Measurements from ENCODE around the gene ZBTB16. TPM values are rescaled to one million over a fixed set of nuclear protein-coding genes. Genes with fewer than 3 reads are reported as not detected.

Gene ZBTB16
- total and polyA plus RNA-seq, 2 donors (not counting 3 experiments of a cell fraction or from before 2014, with no cell fraction given) = 9.8 to 20.3 TPM

DNA sequence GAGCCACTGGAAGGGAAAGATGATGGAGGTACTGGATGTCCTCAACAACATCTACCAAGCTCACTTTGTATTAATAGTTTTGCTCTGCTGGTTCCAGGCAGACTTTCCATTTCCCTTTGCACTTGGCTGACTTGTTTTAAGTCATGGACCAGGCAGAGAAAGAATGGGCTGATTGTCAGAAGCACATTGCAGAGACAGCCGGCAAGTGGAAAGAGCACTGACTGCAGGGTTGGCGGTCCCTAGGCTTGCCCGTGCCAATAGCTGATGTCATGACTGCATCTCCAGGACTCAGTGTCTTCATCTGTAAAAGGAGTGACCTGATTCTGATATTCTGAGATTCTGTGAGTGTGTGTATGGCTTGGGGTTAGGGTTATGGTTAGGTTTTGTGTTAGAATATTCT, 215.8 kb downstream of the ZBTB16 start:
- dilution Hi-C loops (cut with MboI; ENCODE audit: extremely low pct_ligation_motif_present, low sequenced_read_pairs) (no loop called here), intact Hi-C loops (cut with micrococcal nuclease) (no loop called here)
- Histone ChIP-seq H3K27ac (ENCODE audit: insufficient read depth, low read depth, low read length) (no peak overlapping the region), H3K79me2 (ENCODE audit: control insufficient read depth, insufficient read depth, low read length) (no peaks in the 10 kb centered on the region), H3K4me2 (ENCODE audit: insufficient read depth, low read length) (no peak overlapping the region), H3K9me1 (replicated peaks; ENCODE audit: control insufficient read depth, extremely low read depth, insufficient read depth, low read length) (no peaks in the 10 kb centered on the region), H3K36me3 (ENCODE audit: control insufficient read depth in 2 of 2, extremely low read depth in 1 of 2, insufficient read depth in 2 of 2, low read length in 2 of 2) (no peaks in the 10 kb centered on the region), H4K20me1 (replicated peaks; ENCODE audit: control insufficient read depth, extremely low read depth, insufficient read depth, low read length) (no peaks in the 10 kb centered on the region), H3K4me1 (ENCODE audit: control insufficient read depth, extremely low read depth, insufficient read depth, low read length) (peaks cover 4% of the 10 kb centered on the region), H2AFZ (ENCODE audit: low read depth, low read length) (no peak overlapping the region), H3K4me3 (replicated peaks in 1 of 3; ENCODE audit: insufficient read depth in 1 of 3, low read depth in 1 of 3, low read length in 3 of 3) (no peak overlapping the region), H3K9ac (replicated peaks; ENCODE audit: extremely low read depth, insufficient read depth, low read length) (no peak overlapping the region), H3K27me3 (ENCODE audit: control insufficient read depth in 2 of 2, insufficient read depth in 2 of 2, low read length in 2 of 2) (peaks cover 19 to 36% of the 10 kb centered on the region in 2 experiments), H3K9me3 (replicated peaks; ENCODE audit: control insufficient read depth, insufficient read depth, low read length) (no peaks in the 10 kb centered on the region)
- DNase-seq (ENCODE audit: low read depth, low spot score) (no peak), FAIRE-seq (no peak)
- no TSS peak for BruUV-seq (replicated peaks)
- CTCF ChIA-PET = no interaction called here
- POLR2A ChIA-PET = no interaction called here
- no peak for TF ChIP-seq JUN (IDR thresholded peaks at IDR 0.05; ENCODE audit: borderline replicate concordance, insufficient read depth, insufficient read length, low read depth)

DNA sequence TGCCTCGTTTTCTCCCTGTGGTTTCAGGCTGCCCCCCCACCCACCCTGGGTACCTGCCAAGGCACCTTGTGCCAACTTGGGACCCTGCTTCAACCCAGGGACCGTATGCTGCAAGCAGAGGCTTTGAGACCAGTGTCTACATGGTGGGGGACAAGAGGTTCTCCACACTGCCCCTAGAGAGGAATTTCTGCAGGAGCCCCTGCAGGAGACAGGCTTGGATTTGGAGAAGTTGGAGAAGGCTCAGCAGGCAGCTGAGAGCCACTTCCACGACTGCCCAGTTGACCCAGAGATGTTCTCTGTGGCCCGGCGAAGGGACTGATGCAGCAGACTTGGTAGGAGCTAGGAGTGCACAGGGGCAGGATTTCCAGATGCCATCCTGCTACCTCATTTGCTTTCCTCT, 216.6 kb downstream of the ZBTB16 start:
- Histone ChIP-seq H3K9ac (replicated peaks; ENCODE audit: extremely low read depth, insufficient read depth, low read length) (no peak overlapping the region), H3K9me1 (replicated peaks; ENCODE audit: control insufficient read depth, extremely low read depth, insufficient read depth, low read length) (no peaks in the 10 kb centered on the region), H3K27me3 (ENCODE audit: control insufficient read depth in 2 of 2, insufficient read depth in 2 of 2, low read length in 2 of 2) (peaks cover 17 to 33% of the 10 kb centered on the region in 2 experiments), H2AFZ (ENCODE audit: low read depth, low read length) (no peak overlapping the region), H3K36me3 (ENCODE audit: control insufficient read depth in 2 of 2, extremely low read depth in 1 of 2, insufficient read depth in 2 of 2, low read length in 2 of 2) (no peaks in the 10 kb centered on the region), H3K79me2 (ENCODE audit: control insufficient read depth, insufficient read depth, low read length) (no peaks in the 10 kb centered on the region), H3K27ac (ENCODE audit: insufficient read depth, low read depth, low read length) (no peak overlapping the region), H3K4me1 (ENCODE audit: control insufficient read depth, extremely low read depth, insufficient read depth, low read length) (peaks cover 10% of the 10 kb centered on the region), H3K4me2 (ENCODE audit: insufficient read depth, low read length) (no peak overlapping the region), H3K4me3 (replicated peaks in 1 of 3; ENCODE audit: insufficient read depth in 1 of 3, low read depth in 1 of 3, low read length in 3 of 3) (no peak overlapping the region), H4K20me1 (replicated peaks; ENCODE audit: control insufficient read depth, extremely low read depth, insufficient read depth, low read length) (no peaks in the 10 kb centered on the region), H3K9me3 (replicated peaks; ENCODE audit: control insufficient read depth, insufficient read depth, low read length) (no peaks in the 10 kb centered on the region)
- ChIA-PET POLR2A (no interaction called here), CTCF (no interaction called here)
- no TSS peak for BruUV-seq (replicated peaks)
- intact Hi-C loops (cut with micrococcal nuclease) (no loop called here), dilution Hi-C loops (cut with MboI; ENCODE audit: extremely low pct_ligation_motif_present, low sequenced_read_pairs) (no loop called here)
- FAIRE-seq (no peak), DNase-seq (ENCODE audit: low read depth, low spot score) (no peak)
- TF ChIP-seq, protein P1, sequence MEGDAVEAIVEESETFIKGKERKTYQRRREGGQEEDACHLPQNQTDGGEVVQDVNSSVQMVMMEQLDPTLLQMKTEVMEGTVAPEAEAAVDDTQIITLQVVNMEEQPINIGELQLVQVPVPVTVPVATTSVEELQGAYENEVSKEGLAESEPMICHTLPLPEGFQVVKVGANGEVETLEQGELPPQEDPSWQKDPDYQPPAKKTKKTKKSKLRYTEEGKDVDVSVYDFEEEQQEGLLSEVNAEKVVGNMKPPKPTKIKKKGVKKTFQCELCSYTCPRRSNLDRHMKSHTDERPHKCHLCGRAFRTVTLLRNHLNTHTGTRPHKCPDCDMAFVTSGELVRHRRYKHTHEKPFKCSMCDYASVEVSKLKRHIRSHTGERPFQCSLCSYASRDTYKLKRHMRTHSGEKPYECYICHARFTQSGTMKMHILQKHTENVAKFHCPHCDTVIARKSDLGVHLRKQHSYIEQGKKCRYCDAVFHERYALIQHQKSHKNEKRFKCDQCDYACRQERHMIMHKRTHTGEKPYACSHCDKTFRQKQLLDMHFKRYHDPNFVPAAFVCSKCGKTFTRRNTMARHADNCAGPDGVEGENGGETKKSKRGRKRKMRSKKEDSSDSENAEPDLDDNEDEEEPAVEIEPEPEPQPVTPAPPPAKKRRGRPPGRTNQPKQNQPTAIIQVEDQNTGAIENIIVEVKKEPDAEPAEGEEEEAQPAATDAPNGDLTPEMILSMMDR (IDR thresholded peaks at IDR 0.05; ENCODE audit: extremely low read depth in 1 of 2, insufficient read depth in 1 of 2, low read depth in 1 of 2, low read length in 2 of 2) = no peak
- TF ChIP-seq FOS (IDR thresholded peaks at IDR 0.05; ENCODE audit: borderline replicate concordance, insufficient read depth, low read length) (no peak), POLR2A (IDR thresholded peaks at IDR 0.05; ENCODE audit: low read depth, low read length) (no peak), MYC (IDR thresholded peaks at IDR 0.05; ENCODE audit: low read depth, low read length) (no peak), EZH2 (IDR thresholded peaks at IDR 0.05; ENCODE audit: borderline replicate concordance, low read depth, low read length, severe bottlenecking) (no peak), JUN (IDR thresholded peaks at IDR 0.05; ENCODE audit: borderline replicate concordance, insufficient read depth, insufficient read length, low read depth) (no peak), GATA2 (IDR thresholded peaks at IDR 0.05; ENCODE audit: insufficient read depth, insufficient read length, low read depth, low read length) (no peak), POLR2AphosphoS5 (IDR thresholded peaks at IDR 0.05; ENCODE audit: insufficient read depth, low read depth, low read length) (no peak)
- TF ChIP-seq, protein P2, sequence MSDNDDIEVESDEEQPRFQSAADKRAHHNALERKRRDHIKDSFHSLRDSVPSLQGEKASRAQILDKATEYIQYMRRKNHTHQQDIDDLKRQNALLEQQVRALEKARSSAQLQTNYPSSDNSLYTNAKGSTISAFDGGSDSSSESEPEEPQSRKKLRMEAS (IDR thresholded peaks at IDR 0.05; ENCODE audit: insufficient read depth, insufficient read length) = no peak

All from endothelial cell of umbilical vein (primary cell).